SK-N-SH (cell line): Measurements from ENCODE around the gene FAM83F. TPM values are rescaled to one million over a fixed set of nuclear protein-coding genes. Genes with fewer than 3 reads are reported as not detected.

Experiments
- CTCF ChIA-PET: fragments of 300-600, 350-600 bp; formaldehyde crosslinking; extraction: SDS; loops from one replicate; lab custom pipeline; 2021; lab: Yijun Ruan, JAX
- POLR2A ChIA-PET: fragments of 350-600 bp; sonication (Branson Sonifier 250); formaldehyde crosslinking; extraction: SDS; loops from one replicate; lab custom pipeline; 2020; ENCODE audit warnings: antibody characterized with exemption, inconsistent platforms; lab: Yijun Ruan, JAX
- DNase-seq: peaks from one replicate; pipeline ENCODE4 v3.0.0; 2012
- H2AFZ ChIP-seq: fragments of 200-600 bp; sonication (generic); 2 replicates; pipeline ENCODE4 v1.8.1; 2016; ENCODE audit warnings: antibody characterized with exemption, mild to moderate bottlenecking, low read depth
- H3F3A ChIP-seq: fragments of 200-600 bp; sonication (generic); replicated peaks from 2 replicates; pipeline ENCODE3; 2016; ENCODE audit warnings: antibody characterized with exemption, mild to moderate bottlenecking; ENCODE audit not compliant: insufficient read depth
- H3K27ac ChIP-seq, 2 experiments: fragments of 200-500 bp in 1 of 2; fragments of 200-600 bp in 1 of 2; sonication (Bioruptor generic) in 1 of 2; sonication (generic), shearing (Covaris generic) in 1 of 2; 2 replicates each; pipeline versions ENCODE4 v1.5.1 to v1.6.1; 2014 to 2016; ENCODE audit warnings: low read depth in 2 of 2, inconsistent platforms in 1 of 2, low read length in 1 of 2, mild to moderate bottlenecking in 1 of 2, mixed read lengths in 1 of 2
- H3K27me3 ChIP-seq: fragments of 200-600 bp; sonication (generic), shearing (Covaris generic); 2 replicates; pipeline ENCODE4 v1.6.1; 2016; ENCODE audit warnings: mixed run types; ENCODE audit not compliant: insufficient read depth
- H3K36me3 ChIP-seq, 2 experiments: fragments of 200-500 bp in 1 of 2; fragments of 200-600 bp in 1 of 2; sonication (Bioruptor generic) in 1 of 2; sonication (generic) in 1 of 2; replicated peaks in 1 of 2; 2 replicates each; pipeline versions ENCODE3 to v1.5.1; 2014 to 2016; ENCODE audit warnings: low read length in 1 of 2, mild to moderate bottlenecking in 1 of 2; ENCODE audit not compliant: insufficient read depth in 2 of 2, control insufficient read depth in 1 of 2
- H3K4me1 ChIP-seq, 2 experiments: fragments of 200-500 bp in 1 of 2; fragments of 200-600 bp in 1 of 2; sonication (Bioruptor generic) in 1 of 2; sonication (generic), shearing (Covaris generic) in 1 of 2; 2 replicates each; pipeline versions ENCODE4 v1.5.1 to v1.6.1; 2014 to 2016; ENCODE audit warnings: low read depth in 1 of 2, low read length in 1 of 2, mixed run types in 1 of 2; ENCODE audit not compliant: insufficient read depth in 2 of 2, control insufficient read depth in 1 of 2
- H3K4me2 ChIP-seq: fragments of 200-600 bp; sonication (generic), shearing (Covaris generic); 2 replicates; pipeline ENCODE4 v1.6.1; 2017; ENCODE audit warnings: mixed run types
- H3K4me3 ChIP-seq, 2 experiments: fragments of 200-500 bp in 1 of 2; fragments of 200-600 bp in 1 of 2; sonication (Bioruptor generic) in 1 of 2; sonication (generic), shearing (Covaris generic) in 1 of 2; 2 replicates each; pipeline versions ENCODE4 v1.5.1 to v1.8.1; 2014 to 2016; ENCODE audit warnings: low read depth in 2 of 2, inconsistent platforms in 1 of 2, low read length in 1 of 2, mild to moderate bottlenecking in 1 of 2, mixed read lengths in 1 of 2, moderate library complexity in 1 of 2
- H3K79me2 ChIP-seq: fragments of 200-600 bp; sonication (generic); 2 replicates; pipeline ENCODE4 v1.8.1; 2017; ENCODE audit warnings: mild to moderate bottlenecking; ENCODE audit not compliant: insufficient read depth
- H3K9ac ChIP-seq: fragments of 200-600 bp; sonication (generic); 2 replicates; pipeline ENCODE4 v1.6.1; 2017; ENCODE audit warnings: mixed run types
- H3K9me2 ChIP-seq: fragments of 200-600 bp; sonication (generic); 2 replicates; pipeline ENCODE4 v1.6.1; 2017; ENCODE audit warnings: mixed run types
- H3K9me3 ChIP-seq: fragments of 200-600 bp; sonication (generic); 2 replicates; pipeline ENCODE4 v1.6.1; 2017; ENCODE audit warnings: mixed run types, mild to moderate bottlenecking, moderate library complexity
- H4K20me1 ChIP-seq: fragments of 200-600 bp; sonication (generic); 2 replicates; pipeline ENCODE4 v1.6.1; 2017; ENCODE audit warnings: mild to moderate bottlenecking, mixed run types; ENCODE audit not compliant: insufficient read depth
- EZH2phosphoT487 ChIP-seq: fragments of 200-600 bp; sonication (generic); IDR thresholded peaks from 2 replicates; pipeline ENCODE4 v1.6.1; 2017; ENCODE audit warnings: low read depth, mixed run types, mild to moderate bottlenecking, antibody characterized with exemption, moderate library complexity, borderline replicate concordance
- FOXM1 ChIP-seq: IDR thresholded peaks from 2 replicates; pipeline ENCODE4 v1.4.0; 2012; ENCODE audit warnings: low read depth, mild to moderate bottlenecking
- GABPA ChIP-seq: IDR thresholded peaks from 2 replicates; pipeline ENCODE4 v1.4.0; 2012; ENCODE audit warnings: low read depth, mild to moderate bottlenecking
- GATA2 ChIP-seq: sonication (generic); formaldehyde crosslinking; IDR thresholded peaks from 2 replicates; pipeline ENCODE4 v1.5.0; 2020; ENCODE audit warnings: mild to moderate bottlenecking, missing genetic modification reagents
- JUND ChIP-seq: IDR thresholded peaks from 2 replicates; pipeline ENCODE4 v1.4.0; 2012
- MEF2A ChIP-seq: IDR thresholded peaks from 2 replicates; pipeline ENCODE4 v1.4.0; 2012; ENCODE audit warnings: low read depth, borderline replicate concordance
- MXI1 ChIP-seq: IDR thresholded peaks from 2 replicates; pipeline ENCODE4 v1.6.1; 2012; ENCODE audit warnings: mild to moderate bottlenecking, low read depth, low read length, improper control_type of control experiment
- NRF1 ChIP-seq: IDR thresholded peaks from 2 replicates; pipeline ENCODE4 v1.6.1; 2012; ENCODE audit warnings: low read depth, mild to moderate bottlenecking, low read length
- POLR2AphosphoS5 ChIP-seq: IDR thresholded peaks from 2 replicates; pipeline ENCODE4 v1.6.1; 2012; ENCODE audit warnings: low read depth, low read length
- RAD21 ChIP-seq: IDR thresholded peaks from 2 replicates; pipeline ENCODE4 v1.6.1; 2012; ENCODE audit warnings: mild to moderate bottlenecking, low read length
- RFX5 ChIP-seq: IDR thresholded peaks from 2 replicates; pipeline ENCODE4 v1.6.1; 2012; ENCODE audit warnings: mild to moderate bottlenecking, improper control_type of control experiment, low read length
- RXRA ChIP-seq: IDR thresholded peaks from 2 replicates; pipeline ENCODE4 v1.4.0; 2012; ENCODE audit warnings: low read depth, mild to moderate bottlenecking, borderline replicate concordance
- SIN3A ChIP-seq: IDR thresholded peaks from 2 replicates; pipeline ENCODE4 v1.6.1; 2012; ENCODE audit warnings: low read depth, mild to moderate bottlenecking, low read length, moderate library complexity, borderline replicate concordance
- TEAD4 ChIP-seq: IDR thresholded peaks from 2 replicates; pipeline ENCODE4 v1.4.0; 2012; ENCODE audit warnings: mild to moderate bottlenecking, borderline replicate concordance; ENCODE audit not compliant: insufficient read depth
- WGBS: methylation state at CpG from one replicate; pipeline ENCODE4 v1.1.6; 2017; ENCODE audit warnings: low lambda C conversion rate; 5-methylcytosine and 5-hydroxymethylcytosine counted together
- polyA plus RNA-seq, 3 experiments: library from polyadenylated mRNA; depleted of rRNA; stranded (reverse); fragments of >200 nt; gene quantifications; 2 replicates each; pipeline ENCODE4 v1.2.3, GENCODE V29; 2012
- TF ChIP-seq, protein P1 (sequence below): IDR thresholded peaks from 2 replicates; pipeline ENCODE4; 2012
- TF ChIP-seq, protein P2 (sequence below): IDR thresholded peaks from 2 replicates; pipeline ENCODE4 v1.6.1; 2012; ENCODE audit warnings: mild to moderate bottlenecking, low read depth, low read length, moderate library complexity
- TF ChIP-seq, protein P3 (sequence below): IDR thresholded peaks from 2 replicates; pipeline ENCODE4 v1.4.0; 2012; ENCODE audit warnings: low read depth

Gene FAM83F
- polyA plus RNA-seq (2012; rRNA removed) = not detected in 2 replicates
- polyA plus RNA-seq (2012; cell fraction: cytosol; rRNA removed) = not detected in 2 replicates
- polyA plus RNA-seq (2012; cell fraction: nucleus; rRNA removed) = not detected in 2 replicates

- H2AFZ ChIP-seq = no peak within 1 kb of the TSS
- H3K9me2 ChIP-seq = no peaks in the 10 kb centered on the region
- H3K4me3 ChIP-seq = no peak within 1 kb of the TSS
- CTCF ChIA-PET = no interaction called here
- no peak within 1 kb of the TSS for H3K4me2 ChIP-seq
- no peaks in the 10 kb centered on the region for H3K36me3 ChIP-seq
- H4K20me1 ChIP-seq = no peaks in the 10 kb centered on the region
- POLR2A ChIA-PET = no interaction called here
- no peak for DNase-seq
- no peaks in the 10 kb centered on the region for H3K79me2 ChIP-seq
- H3F3A ChIP-seq = no peaks in the 10 kb centered on the region
- no peak for TF ChIP-seq SIN3A
- no peak for TF ChIP-seq RFX5
- no peak for TF ChIP-seq EZH2phosphoT487
- no peak for TF ChIP-seq NRF1
- TF ChIP-seq RAD21 = no peak
- no peak for TF ChIP-seq GABPA
- no peak for TF ChIP-seq FOXM1
- TF ChIP-seq, protein P1, sequence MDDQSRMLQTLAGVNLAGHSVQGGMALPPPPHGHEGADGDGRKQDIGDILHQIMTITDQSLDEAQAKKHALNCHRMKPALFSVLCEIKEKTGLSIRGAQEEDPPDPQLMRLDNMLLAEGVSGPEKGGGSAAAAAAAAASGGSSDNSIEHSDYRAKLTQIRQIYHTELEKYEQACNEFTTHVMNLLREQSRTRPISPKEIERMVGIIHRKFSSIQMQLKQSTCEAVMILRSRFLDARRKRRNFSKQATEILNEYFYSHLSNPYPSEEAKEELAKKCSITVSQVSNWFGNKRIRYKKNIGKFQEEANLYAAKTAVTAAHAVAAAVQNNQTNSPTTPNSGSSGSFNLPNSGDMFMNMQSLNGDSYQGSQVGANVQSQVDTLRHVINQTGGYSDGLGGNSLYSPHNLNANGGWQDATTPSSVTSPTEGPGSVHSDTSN = no peak
- TF ChIP-seq, protein P2, sequence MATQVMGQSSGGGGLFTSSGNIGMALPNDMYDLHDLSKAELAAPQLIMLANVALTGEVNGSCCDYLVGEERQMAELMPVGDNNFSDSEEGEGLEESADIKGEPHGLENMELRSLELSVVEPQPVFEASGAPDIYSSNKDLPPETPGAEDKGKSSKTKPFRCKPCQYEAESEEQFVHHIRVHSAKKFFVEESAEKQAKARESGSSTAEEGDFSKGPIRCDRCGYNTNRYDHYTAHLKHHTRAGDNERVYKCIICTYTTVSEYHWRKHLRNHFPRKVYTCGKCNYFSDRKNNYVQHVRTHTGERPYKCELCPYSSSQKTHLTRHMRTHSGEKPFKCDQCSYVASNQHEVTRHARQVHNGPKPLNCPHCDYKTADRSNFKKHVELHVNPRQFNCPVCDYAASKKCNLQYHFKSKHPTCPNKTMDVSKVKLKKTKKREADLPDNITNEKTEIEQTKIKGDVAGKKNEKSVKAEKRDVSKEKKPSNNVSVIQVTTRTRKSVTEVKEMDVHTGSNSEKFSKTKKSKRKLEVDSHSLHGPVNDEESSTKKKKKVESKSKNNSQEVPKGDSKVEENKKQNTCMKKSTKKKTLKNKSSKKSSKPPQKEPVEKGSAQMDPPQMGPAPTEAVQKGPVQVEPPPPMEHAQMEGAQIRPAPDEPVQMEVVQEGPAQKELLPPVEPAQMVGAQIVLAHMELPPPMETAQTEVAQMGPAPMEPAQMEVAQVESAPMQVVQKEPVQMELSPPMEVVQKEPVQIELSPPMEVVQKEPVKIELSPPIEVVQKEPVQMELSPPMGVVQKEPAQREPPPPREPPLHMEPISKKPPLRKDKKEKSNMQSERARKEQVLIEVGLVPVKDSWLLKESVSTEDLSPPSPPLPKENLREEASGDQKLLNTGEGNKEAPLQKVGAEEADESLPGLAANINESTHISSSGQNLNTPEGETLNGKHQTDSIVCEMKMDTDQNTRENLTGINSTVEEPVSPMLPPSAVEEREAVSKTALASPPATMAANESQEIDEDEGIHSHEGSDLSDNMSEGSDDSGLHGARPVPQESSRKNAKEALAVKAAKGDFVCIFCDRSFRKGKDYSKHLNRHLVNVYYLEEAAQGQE = no peak
- no peaks in the 10 kb centered on the region for H3K9me3 ChIP-seq
- no peak within 1 kb of the TSS for H3K27ac ChIP-seq
- H3K27me3 ChIP-seq = no peaks in the 10 kb centered on the region
- H3K9ac ChIP-seq = no peak within 1 kb of the TSS
- WGBS = 92% methylated on average over 10 of the region's 115 CpGs
- peaks cover 0 to 18% of the 10 kb centered on the region in 2 experiments; a peak in 1 of 4 replicates for H3K4me1 ChIP-seq
Observed at GRCh38 chr22:39994566-39995392, at the start of gene FAM83F. Gene FAM83F, plus strand, starts transcription at chr22:39994954. Its CDS starts 89 bp downstream, at chr22:39995043.

DNA sequence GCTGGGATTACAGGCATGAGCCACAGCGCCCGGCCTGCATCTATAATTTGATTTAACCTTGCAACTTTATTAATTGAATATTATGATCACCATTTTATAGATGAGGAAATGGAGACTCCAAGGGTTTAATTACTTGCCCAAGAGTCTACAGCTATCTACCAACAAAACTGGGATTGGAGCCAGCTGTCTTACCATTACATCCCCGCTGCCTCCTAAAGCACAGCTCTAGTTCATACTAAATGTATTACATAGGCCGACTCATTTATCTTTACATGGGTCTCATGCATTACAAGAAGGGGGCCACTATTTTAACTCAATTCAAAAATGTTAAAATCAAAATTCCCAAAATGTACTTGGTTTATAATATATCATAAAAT, 48.6 kb upstream of the FAM83F start:
- 88% methylated on average over 4 of the region's 4 CpGs for WGBS
- Histone ChIP-seq H3K4me1 (peaks cover 0 to 6% of the 10 kb centered on the region in 2 experiments; a peak in 1 of 4 replicates), H3F3A (no peaks in the 10 kb centered on the region), H3K79me2 (no peaks in the 10 kb centered on the region), H2AFZ (no peak overlapping the region), H3K9ac (no peak overlapping the region), H3K9me2 (no peaks in the 10 kb centered on the region), H3K4me2 (no peak overlapping the region), H3K27me3 (no peaks in the 10 kb centered on the region), H3K36me3 (no peaks in the 10 kb centered on the region), H4K20me1 (no peaks in the 10 kb centered on the region), H3K27ac (no peak overlapping the region), H3K9me3 (no peaks in the 10 kb centered on the region), H3K4me3 (no peak overlapping the region)
- DNase-seq = no peak
- CTCF ChIA-PET = interaction anchor here (1.2 kb wide), 1 partner anchor 14 kb away, joined by 3 read pairs; no protein-coding TSS in a partner anchor
- no peak for TF ChIP-seq FOXM1
- TF ChIP-seq GABPA = no peak
- TF ChIP-seq GATA2 = no peak
- TF ChIP-seq RXRA = no peak
- no peak for TF ChIP-seq EZH2phosphoT487
- TF ChIP-seq POLR2AphosphoS5 = no peak
- TF ChIP-seq JUND = no peak
- TF ChIP-seq, protein P3, sequence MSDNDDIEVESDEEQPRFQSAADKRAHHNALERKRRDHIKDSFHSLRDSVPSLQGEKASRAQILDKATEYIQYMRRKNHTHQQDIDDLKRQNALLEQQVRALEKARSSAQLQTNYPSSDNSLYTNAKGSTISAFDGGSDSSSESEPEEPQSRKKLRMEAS = no peak
- TF ChIP-seq MEF2A = no peak
- TF ChIP-seq TEAD4 = no peak
- no peak for TF ChIP-seq MXI1
- POLR2A ChIA-PET = no interaction called here
